HepG2 (cell line): ENCODE data around the gene ENO1. TPM values are rescaled to one million over a fixed set of nuclear protein-coding genes. Genes with fewer than 3 reads are reported as not detected.

Source experiments
- ELF3 ChIP-seq: IDR thresholded peaks from 2 replicates; pipeline ENCODE4 v1.6.1; 2016; ENCODE audit warnings: missing genetic modification reagents, missing compliant biosample characterization
- FOXK1 ChIP-seq: sonication (generic); formaldehyde crosslinking; IDR thresholded peaks from 2 replicates; pipeline ENCODE4 v1.4.0; 2020; ENCODE audit warnings: low read depth, missing genetic modification reagents, borderline replicate concordance
- FOXM1 ChIP-seq: sonication (generic); formaldehyde crosslinking; IDR thresholded peaks from 2 replicates; pipeline ENCODE4 v1.5.0; 2020; ENCODE audit warnings: missing genetic modification reagents
- LRRFIP1 ChIP-seq: sonication (generic); formaldehyde crosslinking; conservative IDR thresholded peaks from 2 replicates; pipeline ENCODE4 v1.4.0; 2020; ENCODE audit warnings: missing genetic modification reagents
- MYC ChIP-seq: sonication (generic); formaldehyde crosslinking; IDR thresholded peaks from 2 replicates; pipeline ENCODE4 v1.9.0; 2021; ENCODE audit warnings: missing genetic modification reagents, borderline replicate concordance
- NBN ChIP-seq: fragments of 450-650 bp; conservative IDR thresholded peaks from 2 replicates; pipeline ENCODE4 v1.6.1; 2017
- NRL ChIP-seq: sonication (generic); formaldehyde crosslinking; IDR thresholded peaks from 2 replicates; pipeline ENCODE4 v1.5.0; 2020; ENCODE audit warnings: missing genetic modification reagents, mild to moderate bottlenecking, moderate library complexity, borderline replicate concordance
- PATZ1 ChIP-seq: sonication (generic); formaldehyde crosslinking; IDR thresholded peaks from 2 replicates; pipeline ENCODE4 v1.4.0; 2020; ENCODE audit warnings: missing genetic modification reagents
- ZNF124 ChIP-seq: sonication (generic); formaldehyde crosslinking; IDR thresholded peaks from 2 replicates; pipeline ENCODE4 v1.4.0; 2020; ENCODE audit warnings: missing genetic modification reagents
- ZNF414 ChIP-seq: sonication (generic); formaldehyde crosslinking; IDR thresholded peaks from 2 replicates; pipeline ENCODE4 v1.5.0; 2020; ENCODE audit warnings: missing genetic modification reagents
- ZNF512B ChIP-seq: sonication (generic); formaldehyde crosslinking; IDR thresholded peaks from 2 replicates; pipeline ENCODE4 v1.5.1; 2020; ENCODE audit warnings: missing genetic modification reagents, mild to moderate bottlenecking, borderline replicate concordance
- ZNF788 ChIP-seq: sonication (generic); formaldehyde crosslinking; IDR thresholded peaks from 2 replicates; pipeline ENCODE4 v1.5.0; 2020; ENCODE audit warnings: mild to moderate bottlenecking, missing genetic modification reagents, borderline replicate concordance
- polyA plus RNA-seq, 8 experiments: library from polyadenylated mRNA; depleted of rRNA in 3 of 8; stranded (reverse) in 7 of 8; unstranded in 1 of 8; fragments of >200 nt; fragmentation: Illumina TruSeq in 4 of 8; extraction: Trizol in 4 of 8; gene quantifications; 2 replicates each; pipeline versions ENCODE4 v1.2.1 to v1.2.3, GENCODE V29; 2011 to 2016; ENCODE audit warnings: low read depth in 4 of 8, missing spikeins in 1 of 8, mixed read lengths in 1 of 8; ENCODE audit not compliant: insufficient read depth in 1 of 8
- total RNA-seq, 5 experiments: library from RNA; depleted of rRNA; stranded (reverse); fragments of >200 nt; fragmentation: Illumina TruSeq; extraction: Trizol; gene quantifications; 2 replicates each; pipeline ENCODE4 v1.2.3, GENCODE V29; 2016; ENCODE audit warnings: low read depth in 1 of 5
- TF ChIP-seq, protein P1 (sequence below): sonication (generic); formaldehyde crosslinking; IDR thresholded peaks from 2 replicates; pipeline ENCODE4 v1.5.0; 2020; ENCODE audit warnings: missing genetic modification reagents
- TF ChIP-seq, protein P2 (sequence below): sonication (generic); formaldehyde crosslinking; conservative IDR thresholded peaks from 2 replicates; pipeline ENCODE4 v1.4.0; 2020; ENCODE audit warnings: missing genetic modification reagents
- TF ChIP-seq, protein P3 (sequence below): sonication (generic); formaldehyde crosslinking; conservative IDR thresholded peaks from 2 replicates; pipeline ENCODE4 v1.8.0; 2022; ENCODE audit warnings: missing genetic modification reagents

Gene ENO1
- total and polyA plus RNA-seq, 2 of the 13 experiments (the other 11 are each of a cell fraction or from before 2014, with no cell fraction given) = 1,559 to 3,103 TPM

- no peak for TF ChIP-seq LRRFIP1 (CRISPR knock-in tag)
- TF ChIP-seq, protein P1, sequence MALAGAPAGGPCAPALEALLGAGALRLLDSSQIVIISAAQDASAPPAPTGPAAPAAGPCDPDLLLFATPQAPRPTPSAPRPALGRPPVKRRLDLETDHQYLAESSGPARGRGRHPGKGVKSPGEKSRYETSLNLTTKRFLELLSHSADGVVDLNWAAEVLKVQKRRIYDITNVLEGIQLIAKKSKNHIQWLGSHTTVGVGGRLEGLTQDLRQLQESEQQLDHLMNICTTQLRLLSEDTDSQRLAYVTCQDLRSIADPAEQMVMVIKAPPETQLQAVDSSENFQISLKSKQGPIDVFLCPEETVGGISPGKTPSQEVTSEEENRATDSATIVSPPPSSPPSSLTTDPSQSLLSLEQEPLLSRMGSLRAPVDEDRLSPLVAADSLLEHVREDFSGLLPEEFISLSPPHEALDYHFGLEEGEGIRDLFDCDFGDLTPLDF (CRISPR knock-in tag) = peak; percentile 75
- TF ChIP-seq, protein P2, sequence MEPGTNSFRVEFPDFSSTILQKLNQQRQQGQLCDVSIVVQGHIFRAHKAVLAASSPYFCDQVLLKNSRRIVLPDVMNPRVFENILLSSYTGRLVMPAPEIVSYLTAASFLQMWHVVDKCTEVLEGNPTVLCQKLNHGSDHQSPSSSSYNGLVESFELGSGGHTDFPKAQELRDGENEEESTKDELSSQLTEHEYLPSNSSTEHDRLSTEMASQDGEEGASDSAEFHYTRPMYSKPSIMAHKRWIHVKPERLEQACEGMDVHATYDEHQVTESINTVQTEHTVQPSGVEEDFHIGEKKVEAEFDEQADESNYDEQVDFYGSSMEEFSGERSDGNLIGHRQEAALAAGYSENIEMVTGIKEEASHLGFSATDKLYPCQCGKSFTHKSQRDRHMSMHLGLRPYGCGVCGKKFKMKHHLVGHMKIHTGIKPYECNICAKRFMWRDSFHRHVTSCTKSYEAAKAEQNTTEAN (CRISPR knock-in tag) = peak; percentile 97
- TF ChIP-seq, protein P3, sequence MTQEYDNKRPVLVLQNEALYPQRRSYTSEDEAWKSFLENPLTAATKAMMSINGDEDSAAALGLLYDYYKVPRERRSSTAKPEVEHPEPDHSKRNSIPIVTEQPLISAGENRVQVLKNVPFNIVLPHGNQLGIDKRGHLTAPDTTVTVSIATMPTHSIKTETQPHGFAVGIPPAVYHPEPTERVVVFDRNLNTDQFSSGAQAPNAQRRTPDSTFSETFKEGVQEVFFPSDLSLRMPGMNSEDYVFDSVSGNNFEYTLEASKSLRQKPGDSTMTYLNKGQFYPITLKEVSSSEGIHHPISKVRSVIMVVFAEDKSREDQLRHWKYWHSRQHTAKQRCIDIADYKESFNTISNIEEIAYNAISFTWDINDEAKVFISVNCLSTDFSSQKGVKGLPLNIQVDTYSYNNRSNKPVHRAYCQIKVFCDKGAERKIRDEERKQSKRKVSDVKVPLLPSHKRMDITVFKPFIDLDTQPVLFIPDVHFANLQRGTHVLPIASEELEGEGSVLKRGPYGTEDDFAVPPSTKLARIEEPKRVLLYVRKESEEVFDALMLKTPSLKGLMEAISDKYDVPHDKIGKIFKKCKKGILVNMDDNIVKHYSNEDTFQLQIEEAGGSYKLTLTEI (CRISPR knock-in tag) = no peak
- TF ChIP-seq FOXM1 (CRISPR knock-in tag) = peak; percentile 86; the same call in 1 of the 2 replicates
- TF ChIP-seq ZNF512B = no peak
- TF ChIP-seq NRL (CRISPR knock-in tag) = peak; percentile 83
- peak; percentile 86 for TF ChIP-seq ZNF124 (CRISPR knock-in tag)
- no peak for TF ChIP-seq NBN
- TF ChIP-seq MYC (CRISPR knock-in tag) = peak; percentile 89
- peak; percentile 89 for TF ChIP-seq ELF3 (CRISPR knock-in tag)
- peak; percentile 95 for TF ChIP-seq PATZ1 (CRISPR knock-in tag)
- peak; percentile 87 for TF ChIP-seq ZNF788 (CRISPR knock-in tag)
- peak; percentile 40; the same call in 1 of the 2 replicates for TF ChIP-seq FOXK1 (CRISPR knock-in tag)
- no peak; the same call in 1 of the 2 replicates for TF ChIP-seq ZNF414 (CRISPR knock-in tag)
Observed at GRCh38 chr1:8878698-8879463, 395 bp upstream of the ENO1 start (continued).
